Peyer's patch (tissue), 4 donors: Measurements from ENCODE around the gene POLR2L. TPM values are rescaled to one million over a fixed set of nuclear protein-coding genes. Genes with fewer than 3 reads are reported as not detected.

ENCODE experiments used
- DNase-seq, 3 donors: peaks; one replicate each; pipeline ENCODE4 v3.0.0-alpha.2; 2017 to 2019
- H3K27ac ChIP-seq, 4 donors: fragments of 200-600 bp; sonication (generic); one replicate each; pipeline ENCODE4 v1.5.1; 2016 to 2019
- H3K27me3 ChIP-seq, 2 donors: fragments of 200-600 bp; sonication (generic); one replicate each; pipeline ENCODE4 v1.5.1; 2019
- H3K36me3 ChIP-seq, 3 donors: fragments of 200-600 bp; sonication (generic); one replicate each; pipeline ENCODE4 v1.5.1; 2016 to 2019
- H3K4me1 ChIP-seq, 4 donors: fragments of 200-600 bp; sonication (generic); one replicate each; pipeline ENCODE4 v1.5.1; 2016 to 2019
- H3K4me3 ChIP-seq, 4 donors: fragments of 200-600 bp; sonication (generic); 1 replicate in 3 of 4; 2 replicates in 1 of 4; pipeline ENCODE4 v1.5.1; 2016 to 2019; ENCODE audit warnings: mild to moderate bottlenecking in 1 of 4
- H3K9me3 ChIP-seq, 4 donors: fragments of 200-600 bp; sonication (generic); one replicate each; pipeline ENCODE4 v1.5.1; 2016 to 2019; ENCODE audit warnings: mild to moderate bottlenecking in 1 of 4
- CTCF ChIP-seq, 6 experiments: fragments of 450-650 bp in 4 of 6; fragments of 200-600 bp in 2 of 6; sonication (generic) in 1 of 6; IDR thresholded peaks; one replicate each; pipeline ENCODE4 v1.5.1; 2017 to 2019; ENCODE audit warnings: antibody characterized with exemption in 6 of 6, mild to moderate bottlenecking in 3 of 6, moderate library complexity in 1 of 6
- POLR2A ChIP-seq, 2 donors: fragments of 450-650 bp; IDR thresholded peaks; one replicate each; pipeline ENCODE4 v1.5.1; 2017; ENCODE audit warnings: antibody characterized with exemption in 2 of 2, mild to moderate bottlenecking in 2 of 2, moderate library complexity in 2 of 2
- total RNA-seq, 4 donors: library from RNA; depleted of rRNA; stranded (reverse); fragments of >200 nt; gene quantifications; one replicate each; pipeline ENCODE4 v1.1.0, GENCODE V29; 2016

Gene POLR2L
- total RNA-seq, 4 donors from 2014 or later, result 37.8 to 67.1 (median 44.8) TPM

DNA sequence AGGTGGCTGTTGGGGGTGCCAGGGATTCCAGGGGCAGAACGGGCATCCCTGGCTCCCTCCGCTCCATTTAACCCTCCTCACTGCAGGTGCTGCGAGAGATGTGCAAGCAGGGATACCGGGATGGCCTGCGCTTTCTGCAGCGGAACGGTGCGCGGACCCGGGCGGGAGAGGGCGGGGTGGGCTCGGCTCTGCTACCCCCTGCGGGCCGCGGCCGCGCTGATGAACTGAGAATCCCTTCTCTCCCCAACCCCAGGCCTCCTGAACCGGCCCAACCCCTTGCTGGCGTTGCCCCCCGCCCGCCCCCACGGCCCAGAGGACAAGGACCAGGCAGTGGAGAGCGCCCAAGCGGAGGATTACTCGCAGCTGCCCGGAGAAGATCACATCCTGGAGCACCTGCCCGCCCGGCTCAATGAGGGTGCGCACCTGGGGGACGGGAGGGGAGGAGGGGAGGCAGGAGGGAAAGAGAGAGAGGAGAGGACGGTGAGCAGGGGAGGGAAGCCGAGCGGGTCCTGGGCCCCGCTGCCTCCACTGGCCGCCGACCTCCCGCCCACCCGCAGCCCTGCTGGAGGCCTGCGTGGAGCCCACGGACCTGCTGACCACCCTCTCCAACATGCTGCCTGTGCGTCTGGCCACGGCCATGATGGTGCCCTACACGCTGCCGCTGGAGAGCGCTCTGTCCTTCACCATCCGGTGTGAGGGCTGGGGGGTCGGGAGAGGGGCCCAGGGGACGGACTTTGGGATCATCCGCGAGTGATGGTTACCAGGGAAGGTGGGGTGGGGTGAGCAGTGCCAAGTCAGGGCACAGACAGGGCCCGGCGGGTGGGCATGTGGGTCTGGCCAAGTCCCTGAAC, 18.7 kb downstream of the POLR2L start:
- TF ChIP-seq CTCF (IDR thresholded peaks at IDR 0.05), result no peak
- TF ChIP-seq POLR2A (IDR thresholded peaks at IDR 0.05), result no peak
- Histone ChIP-seq H3K27me3 (peaks cover 0 to 3% of the 10 kb centered on the region in 2 donors), H3K4me1 (peaks cover 16 to 65% (median 32%) of the 10 kb centered on the region in 4 donors), H3K36me3 (peaks cover 0 to 38% (median 0%) of the 10 kb centered on the region in 3 donors), H3K27ac (no peak overlapping the region), H3K4me3 (no peak overlapping the region), H3K9me3 (no peaks in the 10 kb centered on the region)
- no peak for DNase-seq

GRCh38 chr11:821512-822371, 20.6 kb downstream of the POLR2L start:
- H3K4me1 ChIP-seq, result peaks cover 12 to 48% (median 22%) of the 10 kb centered on the region in 4 donors
- no peak for DNase-seq
- H3K9me3 ChIP-seq, result no peaks in the 10 kb centered on the region
- no peaks in the 10 kb centered on the region for H3K27me3 ChIP-seq
- peak overlapping the region in 3 of 4 donors; percentile 96 to 98 (median 97) for H3K27ac ChIP-seq
- no peak for TF ChIP-seq CTCF (IDR thresholded peaks at IDR 0.05)
- no peak for TF ChIP-seq POLR2A (IDR thresholded peaks at IDR 0.05)
- H3K4me3 ChIP-seq, result peak overlapping the region in 2 of 4 donors; percentile 75 to 78
- peaks cover 0 to 38% (median 0%) of the 10 kb centered on the region in 3 donors for H3K36me3 ChIP-seq

DNA sequence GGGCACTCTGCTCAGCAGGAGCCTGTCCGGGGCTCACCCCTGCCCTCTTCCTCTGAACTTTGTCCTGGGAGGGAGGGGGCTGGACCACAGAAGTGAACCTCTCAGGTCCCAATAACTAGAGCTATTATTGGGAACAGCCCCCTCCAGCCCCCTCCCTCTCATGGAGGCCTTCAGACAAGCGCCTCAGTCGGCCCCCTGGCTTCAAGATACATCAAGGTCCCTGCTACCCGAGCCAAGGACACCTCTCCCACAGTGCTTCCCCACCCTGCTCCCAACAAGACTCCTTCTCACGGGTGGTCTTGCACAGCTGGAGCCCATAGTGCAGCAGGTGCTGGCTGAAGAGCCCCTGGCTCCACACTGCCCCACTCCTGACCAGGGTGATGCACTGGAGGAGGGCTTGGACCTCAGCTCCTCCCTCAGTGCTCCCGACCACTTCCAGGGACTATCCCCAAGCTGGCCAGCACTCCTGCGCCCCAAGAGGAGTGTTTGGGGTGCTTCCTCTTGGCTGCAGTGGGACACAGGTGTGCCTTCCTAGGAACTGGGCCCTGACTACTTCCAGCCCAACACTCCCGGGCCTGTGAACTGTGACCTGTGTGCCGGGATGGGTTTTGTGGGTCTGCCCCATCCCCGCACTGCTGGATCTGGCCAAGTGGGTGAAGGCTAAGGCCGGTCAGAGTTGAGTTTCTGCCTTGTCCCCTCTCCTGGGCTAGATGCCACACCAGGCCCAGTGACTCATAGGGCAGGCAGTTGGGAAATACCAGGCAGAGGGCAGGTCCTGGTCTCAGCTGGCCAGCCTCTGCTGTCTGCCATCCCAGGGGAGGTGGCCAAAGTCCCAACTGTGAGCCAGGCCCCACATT, 21.4 kb downstream of the POLR2L start:
- peak overlapping the region; percentile 96 to 98 (median 96) for H3K27ac ChIP-seq
- H3K4me3 ChIP-seq, result peak overlapping the region; percentile 75 to 97 (median 80)
- DNase-seq, result peak in 2 of 3 donors; percentile 86 to 88
- peaks cover 7 to 39% (median 18%) of the 10 kb centered on the region in 4 donors for H3K4me1 ChIP-seq
- peaks cover 0 to 38% (median 0%) of the 10 kb centered on the region in 3 donors for H3K36me3 ChIP-seq
- no peaks in the 10 kb centered on the region for H3K27me3 ChIP-seq
- no peaks in the 10 kb centered on the region for H3K9me3 ChIP-seq
- peak in 2 of 6 experiments; percentile 7 to 14 for TF ChIP-seq CTCF (IDR thresholded peaks at IDR 0.05)
- TF ChIP-seq POLR2A (IDR thresholded peaks at IDR 0.05), result peak; percentile 56 to 57

DNA sequence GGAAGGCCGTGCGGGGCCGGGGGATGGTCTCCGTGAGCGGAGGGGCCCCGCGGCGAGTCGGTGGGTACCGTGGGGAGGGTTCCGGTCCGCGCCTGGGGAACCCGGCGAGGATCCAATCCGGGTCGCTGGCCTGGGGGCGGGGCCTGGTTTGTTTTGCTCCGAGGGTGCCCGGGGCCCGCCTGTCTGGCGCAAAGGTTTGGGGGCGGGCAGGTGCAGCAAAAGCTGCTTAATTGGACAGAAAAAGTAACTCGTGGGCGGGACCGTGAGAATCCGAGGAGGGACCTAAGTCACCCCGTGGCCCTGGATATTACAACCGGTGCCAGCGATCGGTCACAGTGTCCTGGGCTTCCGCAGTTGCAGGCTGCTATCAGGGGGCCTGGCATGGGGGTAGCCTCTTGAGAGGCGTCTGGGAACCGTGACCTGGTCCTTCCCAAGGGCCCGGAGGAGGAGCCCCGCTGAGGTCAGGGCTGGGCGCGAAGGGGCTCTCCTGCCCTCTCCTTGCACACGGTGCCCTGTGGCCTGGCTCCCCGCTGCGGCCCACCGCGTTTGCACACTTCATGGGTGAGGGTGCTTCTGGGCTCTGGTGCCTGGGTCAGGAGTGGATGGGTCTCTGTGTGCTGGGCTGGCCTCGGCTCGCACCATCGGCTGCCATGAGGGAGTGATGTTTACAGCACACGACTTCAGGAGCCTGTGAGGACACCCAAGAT, 22.2 kb downstream of the POLR2L start:
- H3K27me3 ChIP-seq, result no peaks in the 10 kb centered on the region
- TF ChIP-seq CTCF (IDR thresholded peaks at IDR 0.05) (no peak), POLR2A (IDR thresholded peaks at IDR 0.05) (peak; percentile 87 to 90)
- H3K4me3 ChIP-seq, result peak overlapping the region; percentile 75 to 97 (median 80)
- peaks cover 0 to 32% (median 0%) of the 10 kb centered on the region in 3 donors for H3K36me3 ChIP-seq
- H3K4me1 ChIP-seq, result peaks cover 5 to 31% (median 18%) of the 10 kb centered on the region in 4 donors
- no peaks in the 10 kb centered on the region for H3K9me3 ChIP-seq
- peak overlapping the region; percentile 96 to 98 (median 96) for H3K27ac ChIP-seq
- peak; percentile 96 to 98 (median 98) for DNase-seq
